Measurements from ENCODE around the gene REV3L.

DNA sequence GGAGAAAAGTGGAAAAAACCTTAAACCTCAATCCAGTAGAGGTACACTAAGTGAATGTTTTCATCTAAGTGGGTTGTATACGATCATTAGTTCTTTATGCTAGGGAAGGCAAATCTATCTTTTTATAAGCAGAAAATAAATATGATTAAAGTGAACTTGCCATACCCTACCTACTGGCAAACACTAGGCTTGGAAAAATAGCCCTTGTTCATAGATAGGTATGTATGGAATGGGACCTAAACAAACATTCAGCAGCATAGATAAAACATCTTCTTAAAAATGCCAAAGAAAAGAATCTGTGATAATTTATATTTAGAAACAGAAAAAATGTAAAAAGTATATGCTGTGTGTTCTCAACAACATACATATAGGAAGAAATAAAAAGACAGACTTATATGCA lies 18.8 kb downstream of the REV3L start:
- TF ChIP-seq CEBPB (IDR thresholded peaks at IDR 0.05; ENCODE audit: borderline replicate concordance, low read depth, low read length) (no peak), SRSF1 (optimal IDR thresholded peaks at IDR 0.05; ENCODE audit: low read depth, low read length) (no peak), POLR2AphosphoS5 (IDR thresholded peaks at IDR 0.05; ENCODE audit: low read depth, low read length) (no peak), MIER3 (CRISPR knock-in tag; IDR thresholded peaks at IDR 0.05; ENCODE audit: borderline replicate concordance) (no peak), CTCF (CRISPR knock-in tag; IDR thresholded peaks at IDR 0.05) (no peak), POLR2A (IDR thresholded peaks at IDR 0.05; ENCODE audit: insufficient read depth in 1 of 2, low read depth in 2 of 2, low read length in 2 of 2) (no peak), SNRNP70 (IDR thresholded peaks at IDR 0.05; ENCODE audit: low read depth, low read length) (no peak), ASH2L (IDR thresholded peaks at IDR 0.05; ENCODE audit: insufficient read length, low read depth, low read length) (no peak), ZNF773 (CRISPR knock-in tag; IDR thresholded peaks at IDR 0.05; ENCODE audit: borderline replicate concordance) (no peak), FOSL1 (CRISPR knock-in tag; IDR thresholded peaks at IDR 0.05; ENCODE audit: borderline replicate concordance) (no peak)
- TF ChIP-seq, protein P1, sequence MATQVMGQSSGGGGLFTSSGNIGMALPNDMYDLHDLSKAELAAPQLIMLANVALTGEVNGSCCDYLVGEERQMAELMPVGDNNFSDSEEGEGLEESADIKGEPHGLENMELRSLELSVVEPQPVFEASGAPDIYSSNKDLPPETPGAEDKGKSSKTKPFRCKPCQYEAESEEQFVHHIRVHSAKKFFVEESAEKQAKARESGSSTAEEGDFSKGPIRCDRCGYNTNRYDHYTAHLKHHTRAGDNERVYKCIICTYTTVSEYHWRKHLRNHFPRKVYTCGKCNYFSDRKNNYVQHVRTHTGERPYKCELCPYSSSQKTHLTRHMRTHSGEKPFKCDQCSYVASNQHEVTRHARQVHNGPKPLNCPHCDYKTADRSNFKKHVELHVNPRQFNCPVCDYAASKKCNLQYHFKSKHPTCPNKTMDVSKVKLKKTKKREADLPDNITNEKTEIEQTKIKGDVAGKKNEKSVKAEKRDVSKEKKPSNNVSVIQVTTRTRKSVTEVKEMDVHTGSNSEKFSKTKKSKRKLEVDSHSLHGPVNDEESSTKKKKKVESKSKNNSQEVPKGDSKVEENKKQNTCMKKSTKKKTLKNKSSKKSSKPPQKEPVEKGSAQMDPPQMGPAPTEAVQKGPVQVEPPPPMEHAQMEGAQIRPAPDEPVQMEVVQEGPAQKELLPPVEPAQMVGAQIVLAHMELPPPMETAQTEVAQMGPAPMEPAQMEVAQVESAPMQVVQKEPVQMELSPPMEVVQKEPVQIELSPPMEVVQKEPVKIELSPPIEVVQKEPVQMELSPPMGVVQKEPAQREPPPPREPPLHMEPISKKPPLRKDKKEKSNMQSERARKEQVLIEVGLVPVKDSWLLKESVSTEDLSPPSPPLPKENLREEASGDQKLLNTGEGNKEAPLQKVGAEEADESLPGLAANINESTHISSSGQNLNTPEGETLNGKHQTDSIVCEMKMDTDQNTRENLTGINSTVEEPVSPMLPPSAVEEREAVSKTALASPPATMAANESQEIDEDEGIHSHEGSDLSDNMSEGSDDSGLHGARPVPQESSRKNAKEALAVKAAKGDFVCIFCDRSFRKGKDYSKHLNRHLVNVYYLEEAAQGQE (IDR thresholded peaks at IDR 0.05; ENCODE audit: borderline replicate concordance in 1 of 2, low read depth in 1 of 2, low read length in 2 of 2), result no peak

Data from HepG2 (cell line).